ENCODE measurements around the gene RFX3.

DNA sequence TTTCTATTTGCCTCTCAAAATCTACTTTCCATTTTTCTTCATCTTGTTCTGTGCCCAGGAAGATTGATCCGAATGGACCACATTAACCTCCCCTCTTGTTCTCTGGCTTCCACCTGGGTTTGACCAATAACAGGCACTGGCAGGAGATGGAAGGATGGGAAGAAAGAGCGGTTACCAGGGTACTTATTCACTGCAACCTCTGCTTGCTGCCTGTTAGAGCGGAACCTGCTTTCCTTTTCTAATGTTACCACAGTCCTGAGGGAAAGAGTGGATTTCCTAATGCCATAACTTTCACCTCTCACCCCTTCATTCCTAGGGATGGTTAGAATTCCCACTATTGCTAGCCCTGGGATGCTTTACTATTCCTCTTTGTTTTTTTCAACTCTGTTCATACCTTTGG is 262.1 kb downstream of the RFX3 start:
- TF ChIP-seq EZH2 (IDR thresholded peaks at IDR 0.05; ENCODE audit: low read depth): no peak
- TF ChIP-seq, protein P1, sequence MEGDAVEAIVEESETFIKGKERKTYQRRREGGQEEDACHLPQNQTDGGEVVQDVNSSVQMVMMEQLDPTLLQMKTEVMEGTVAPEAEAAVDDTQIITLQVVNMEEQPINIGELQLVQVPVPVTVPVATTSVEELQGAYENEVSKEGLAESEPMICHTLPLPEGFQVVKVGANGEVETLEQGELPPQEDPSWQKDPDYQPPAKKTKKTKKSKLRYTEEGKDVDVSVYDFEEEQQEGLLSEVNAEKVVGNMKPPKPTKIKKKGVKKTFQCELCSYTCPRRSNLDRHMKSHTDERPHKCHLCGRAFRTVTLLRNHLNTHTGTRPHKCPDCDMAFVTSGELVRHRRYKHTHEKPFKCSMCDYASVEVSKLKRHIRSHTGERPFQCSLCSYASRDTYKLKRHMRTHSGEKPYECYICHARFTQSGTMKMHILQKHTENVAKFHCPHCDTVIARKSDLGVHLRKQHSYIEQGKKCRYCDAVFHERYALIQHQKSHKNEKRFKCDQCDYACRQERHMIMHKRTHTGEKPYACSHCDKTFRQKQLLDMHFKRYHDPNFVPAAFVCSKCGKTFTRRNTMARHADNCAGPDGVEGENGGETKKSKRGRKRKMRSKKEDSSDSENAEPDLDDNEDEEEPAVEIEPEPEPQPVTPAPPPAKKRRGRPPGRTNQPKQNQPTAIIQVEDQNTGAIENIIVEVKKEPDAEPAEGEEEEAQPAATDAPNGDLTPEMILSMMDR (conservative IDR thresholded peaks at IDR 0.05): no peak

All from PC-9 (cell line).